ENCODE results near the gene ASB9. TPM values are rescaled to one million over a fixed set of nuclear protein-coding genes. Genes with fewer than 3 reads are reported as not detected.

ASB9 gene
- total and polyA plus RNA-seq, 2 of the 8 experiments (the other 6 are each of a cell fraction or from before 2014, with no cell fraction given), result 0.54 to 1.2 TPM

- Histone ChIP-seq H2BK15ac (ENCODE audit: low read length) (no peak overlapping the region), H3K9ac (replicated peaks in 1 of 4; ENCODE audit: extremely low read depth in 1 of 4, low read depth in 3 of 4, low read length in 3 of 4) (no peak overlapping the region)
These were observed 44.6 kb upstream of the ASB9 start for GRCh38 chrX:15314472-15314871.

More at GRCh38 chrX:15314472-15314871, 44.6 kb upstream of the ASB9 start:
- Histone ChIP-seq H3K4me2 (ENCODE audit: insufficient read depth in 1 of 2, low read depth in 2 of 2, low read length in 2 of 2) (no peak overlapping the region), H3K27ac (ENCODE audit: low read depth, low read length) (no peak overlapping the region), H3K14ac (ENCODE audit: insufficient read length) (no peak overlapping the region), H2BK20ac (ENCODE audit: low read length) (no peak overlapping the region), H3K79me2 (ENCODE audit: control insufficient read depth in 1 of 2, insufficient read depth in 2 of 2, low read length in 2 of 2) (no peaks in the 10 kb centered on the region), H3K27me3 (replicated peaks in 1 of 4; ENCODE audit: control insufficient read depth in 3 of 4, extremely low read depth in 1 of 4, insufficient read depth in 3 of 4, low read length in 3 of 4) (no peaks in the 10 kb centered on the region), H4K5ac (ENCODE audit: insufficient read length, low read depth, low read length) (no peak overlapping the region), H3K9me3 (ENCODE audit: insufficient read depth in 2 of 2, low read depth in 1 of 2, low read length in 1 of 2) (no peaks in the 10 kb centered on the region), H3K23ac (ENCODE audit: insufficient read length) (no peak overlapping the region), H3K18ac (ENCODE audit: extremely low read depth, low read length) (no peak overlapping the region), H4K8ac (ENCODE audit: extremely low read depth, insufficient read depth, low read length) (no peak overlapping the region), H4K20me1 (replicated peaks in 1 of 2; ENCODE audit: control insufficient read depth in 1 of 2, insufficient read depth in 2 of 2, low read length in 2 of 2) (no peaks in the 10 kb centered on the region), H2BK12ac (ENCODE audit: low read depth, low read length) (no peak overlapping the region), H2AFZ (ENCODE audit: low read length) (no peak overlapping the region), H3K56ac (replicated peaks; ENCODE audit: insufficient read length, low read depth, low read length) (no peak overlapping the region), H3K79me1 (ENCODE audit: low read depth, low read length) (no peaks in the 10 kb centered on the region), H4K91ac (replicated peaks; ENCODE audit: insufficient read length, low read length) (no peak overlapping the region), H3K4me3 (ENCODE audit: extremely low read depth in 1 of 4, insufficient read depth in 2 of 4, low read depth in 3 of 4, low read length in 4 of 4) (no peak overlapping the region), H3K4me1 (replicated peaks in 1 of 4; ENCODE audit: control insufficient read depth in 3 of 4, insufficient read depth in 4 of 4, low read length in 3 of 4) (no peaks in the 10 kb centered on the region), H2AK5ac (ENCODE audit: low read depth, low read length) (no peak overlapping the region), H2BK5ac (ENCODE audit: low read depth, low read length) (no peak overlapping the region), H2BK120ac (replicated peaks; ENCODE audit: low read depth, low read length) (no peak overlapping the region), H3K36me3 (ENCODE audit: control insufficient read depth in 2 of 4, insufficient read depth in 4 of 4, low read length in 3 of 4) (no peaks in the 10 kb centered on the region; a peak in 1 of 8 replicates), H3K23me2 (ENCODE audit: low read depth, low read length) (no peaks in the 10 kb centered on the region), H3K4ac (replicated peaks; ENCODE audit: insufficient read length, low read depth, low read length) (no peak overlapping the region)
- DNase-seq (ENCODE audit: low read depth in 1 of 2, low spot score in 2 of 2) (no peak), FAIRE-seq (no peak)
- ChIA-PET CTCF (ENCODE audit: partially characterized antibody) (no interaction called here), POLR2A (ENCODE audit: partially characterized antibody) (no interaction called here)
- TF ChIP-seq, protein P1, sequence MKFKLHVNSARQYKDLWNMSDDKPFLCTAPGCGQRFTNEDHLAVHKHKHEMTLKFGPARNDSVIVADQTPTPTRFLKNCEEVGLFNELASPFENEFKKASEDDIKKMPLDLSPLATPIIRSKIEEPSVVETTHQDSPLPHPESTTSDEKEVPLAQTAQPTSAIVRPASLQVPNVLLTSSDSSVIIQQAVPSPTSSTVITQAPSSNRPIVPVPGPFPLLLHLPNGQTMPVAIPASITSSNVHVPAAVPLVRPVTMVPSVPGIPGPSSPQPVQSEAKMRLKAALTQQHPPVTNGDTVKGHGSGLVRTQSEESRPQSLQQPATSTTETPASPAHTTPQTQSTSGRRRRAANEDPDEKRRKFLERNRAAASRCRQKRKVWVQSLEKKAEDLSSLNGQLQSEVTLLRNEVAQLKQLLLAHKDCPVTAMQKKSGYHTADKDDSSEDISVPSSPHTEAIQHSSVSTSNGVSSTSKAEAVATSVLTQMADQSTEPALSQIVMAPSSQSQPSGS (IDR thresholded peaks at IDR 0.05; ENCODE audit: low read length), result no peak
- TF ChIP-seq KDM1A (IDR thresholded peaks at IDR 0.05; ENCODE audit: borderline replicate concordance, low read length), result no peak
- TF ChIP-seq, protein P2, sequence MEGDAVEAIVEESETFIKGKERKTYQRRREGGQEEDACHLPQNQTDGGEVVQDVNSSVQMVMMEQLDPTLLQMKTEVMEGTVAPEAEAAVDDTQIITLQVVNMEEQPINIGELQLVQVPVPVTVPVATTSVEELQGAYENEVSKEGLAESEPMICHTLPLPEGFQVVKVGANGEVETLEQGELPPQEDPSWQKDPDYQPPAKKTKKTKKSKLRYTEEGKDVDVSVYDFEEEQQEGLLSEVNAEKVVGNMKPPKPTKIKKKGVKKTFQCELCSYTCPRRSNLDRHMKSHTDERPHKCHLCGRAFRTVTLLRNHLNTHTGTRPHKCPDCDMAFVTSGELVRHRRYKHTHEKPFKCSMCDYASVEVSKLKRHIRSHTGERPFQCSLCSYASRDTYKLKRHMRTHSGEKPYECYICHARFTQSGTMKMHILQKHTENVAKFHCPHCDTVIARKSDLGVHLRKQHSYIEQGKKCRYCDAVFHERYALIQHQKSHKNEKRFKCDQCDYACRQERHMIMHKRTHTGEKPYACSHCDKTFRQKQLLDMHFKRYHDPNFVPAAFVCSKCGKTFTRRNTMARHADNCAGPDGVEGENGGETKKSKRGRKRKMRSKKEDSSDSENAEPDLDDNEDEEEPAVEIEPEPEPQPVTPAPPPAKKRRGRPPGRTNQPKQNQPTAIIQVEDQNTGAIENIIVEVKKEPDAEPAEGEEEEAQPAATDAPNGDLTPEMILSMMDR (IDR thresholded peaks at IDR 0.05; ENCODE audit: control extremely low read depth in 1 of 3, insufficient read depth in 1 of 3, low read depth in 1 of 3, low read length in 3 of 3), result no peak
- no peak for TF ChIP-seq RAD21 (IDR thresholded peaks at IDR 0.05 in 1 of 2, conservative IDR thresholded peaks at IDR 0.05 in 1 of 2; ENCODE audit: low read depth in 2 of 2, low read length in 2 of 2)
- TF ChIP-seq BACH1 (IDR thresholded peaks at IDR 0.05; ENCODE audit: low read length), result no peak
- TF ChIP-seq SP1 (IDR thresholded peaks at IDR 0.05; ENCODE audit: low read depth, low read length), result no peak
- no peak for TF ChIP-seq ASH2L (IDR thresholded peaks at IDR 0.05; ENCODE audit: low read length)
- WGBS, 2 experiments (ENCODE audit: extremely low coverage in 1 of 2, insufficient coverage in 1 of 2, insufficient read length in 1 of 2, insufficient replicate concordance in 2 of 2, low coverage in 1 of 2, low lambda C conversion rate in 2 of 2, missing lambda C conversion rate in 1 of 2), result 92% methylated on average over 2 of the region's 2 CpGs; no CpG with 5 or more reads in 1 of the 2 experiments
